HG02885 (cell line): Measurements from ENCODE around the gene RRP1B.
"Not testable (repeated sequence)": the region's sequence is repeated elsewhere in the genome, so short reads cannot be mapped to it uniquely, and the experiment has no call there.

Experiments used
- ATAC-seq: cut with Tn5 transposase; IDR thresholded peaks from one replicate; pipeline ENCODE4 v1.9.1; 2021; ENCODE audit warnings: mild to moderate bottlenecking; ENCODE audit not compliant: unreplicated experiment, poor library complexity

RRP1B gene

GRCh38 chr21:43665879-43666278 is 6.5 kb downstream of the RRP1B start:
- no peak for ATAC-seq

- ATAC-seq: no peak
Observed at GRCh38 chr21:43667191-43667904, 8.0 kb downstream of the RRP1B start.

GRCh38 chr21:43669828-43670605 is 10.7 kb downstream of the RRP1B start:
- ATAC-seq: no peak

- ATAC-seq: no peak
Observed at GRCh38 chr21:43675871-43676270, 16.5 kb downstream of the RRP1B start.

GRCh38 chr21:43676391-43676790 is 17.0 kb downstream of the RRP1B start:
- no peak for ATAC-seq

GRCh38 chr21:43679951-43680350 is 20.6 kb downstream of the RRP1B start:
- no peak for ATAC-seq

- ATAC-seq: not testable (repeated sequence)
Observed at GRCh38 chr21:43680421-43680820, 21.1 kb downstream of the RRP1B start.

GRCh38 chr21:43681650-43682049 is 22.3 kb downstream of the RRP1B start:
- no peak for ATAC-seq

GRCh38 chr21:43684424-43684823 is 25.1 kb downstream of the RRP1B start:
- no peak for ATAC-seq

GRCh38 chr21:43686811-43687565 is 27.6 kb downstream of the RRP1B start:
- no peak for ATAC-seq

- ATAC-seq: no peak
Observed at GRCh38 chr21:43687566-43688399, 28.4 kb downstream of the RRP1B start.

- ATAC-seq: no peak
Observed at GRCh38 chr21:43688906-43689305, 29.5 kb downstream of the RRP1B start.

GRCh38 chr21:43689556-43690337 is 30.4 kb downstream of the RRP1B start:
- no peak for ATAC-seq

- ATAC-seq: no peak
Observed at GRCh38 chr21:43690346-43690745, 31.0 kb downstream of the RRP1B start.

- no peak for ATAC-seq
Observed at GRCh38 chr21:43691086-43691795, 31.9 kb downstream of the RRP1B start.

- no peak for ATAC-seq
Observed at GRCh38 chr21:43691801-43692200, 32.4 kb downstream of the RRP1B start.

GRCh38 chr21:43692949-43693348 is 33.6 kb downstream of the RRP1B start:
- ATAC-seq: no peak

GRCh38 chr21:43693981-43694380 is 34.6 kb downstream of the RRP1B start:
- ATAC-seq: no peak
